Neuronal stem cell (in vitro differentiated cells): ENCODE results near the gene FKBP15.

ENCODE experiments used
- DNase-seq: peaks from one replicate; pipeline ENCODE4 v3.0.0-alpha.2; 2013; ENCODE audit warnings: low spot score
- H2AFZ ChIP-seq: one replicate; pipeline ENCODE4 v1.6.1; 2013; ENCODE audit warnings: mild to moderate bottlenecking, low read length, inconsistent platforms
- H2AK5ac ChIP-seq: 2 replicates; pipeline ENCODE4 v1.6.1; 2013; ENCODE audit warnings: low read depth, mild to moderate bottlenecking, inconsistent platforms, low read length, moderate library complexity, mixed read lengths
- H2BK120ac ChIP-seq: 2 replicates; pipeline ENCODE4 v1.6.1; 2013; ENCODE audit warnings: low read depth, mild to moderate bottlenecking, inconsistent platforms, low read length, moderate library complexity, mixed read lengths
- H2BK12ac ChIP-seq: one replicate; pipeline ENCODE4 v1.6.1; 2013; ENCODE audit warnings: low read length, inconsistent platforms
- H2BK15ac ChIP-seq: 2 replicates; pipeline ENCODE4 v1.6.1; 2013; ENCODE audit warnings: mild to moderate bottlenecking, low read length, inconsistent platforms, mixed read lengths
- H2BK5ac ChIP-seq: one replicate; pipeline ENCODE4 v1.6.1; 2013; ENCODE audit warnings: inconsistent platforms, mild to moderate bottlenecking, low read length, moderate library complexity
- H3K14ac ChIP-seq: one replicate; pipeline ENCODE4 v1.6.1; 2013; ENCODE audit warnings: low read length, inconsistent platforms
- H3K18ac ChIP-seq: 2 replicates; pipeline ENCODE4 v1.6.1; 2013; ENCODE audit warnings: low read length, inconsistent platforms
- H3K23ac ChIP-seq: 2 replicates; pipeline ENCODE4 v1.6.1; 2013; ENCODE audit warnings: low read depth, mild to moderate bottlenecking, mixed read lengths, low read length, inconsistent platforms; ENCODE audit not compliant: poor library complexity
- H3K27ac ChIP-seq: replicated peaks from 3 replicates; pipeline ENCODE4 v1.5.1; 2013; ENCODE audit warnings: low read length, inconsistent platforms
- H3K27me3 ChIP-seq, 3 experiments: 2 replicates each; pipeline ENCODE4 v1.6.1; 2013; ENCODE audit warnings: low read length in 3 of 3, mild to moderate bottlenecking in 2 of 3, inconsistent platforms in 1 of 3, low read depth in 1 of 3, mixed read lengths in 1 of 3, moderate library complexity in 1 of 3; ENCODE audit not compliant: control insufficient read depth in 3 of 3, insufficient read depth in 3 of 3
- H3K36me3 ChIP-seq, 2 donors: replicated peaks in 1 of 2; 2 replicates each; pipeline ENCODE4 v1.6.1; 2013; ENCODE audit warnings: low read length in 2 of 2; ENCODE audit not compliant: control insufficient read depth in 2 of 2, insufficient read depth in 2 of 2
- H3K4ac ChIP-seq: 2 replicates; pipeline ENCODE4 v1.6.1; 2013; ENCODE audit warnings: inconsistent platforms, mild to moderate bottlenecking, low read length, moderate library complexity
- H3K4me1 ChIP-seq, 2 donors: 1 replicate in 1 of 2; 2 replicates in 1 of 2; pipeline ENCODE4 v1.6.1; 2013; ENCODE audit warnings: low read length in 2 of 2, low read depth in 1 of 2; ENCODE audit not compliant: control insufficient read depth in 2 of 2, insufficient read depth in 1 of 2
- H3K4me2 ChIP-seq: one replicate; pipeline ENCODE4 v1.6.1; 2013; ENCODE audit warnings: mild to moderate bottlenecking, low read length, inconsistent platforms; ENCODE audit not compliant: insufficient read depth, poor library complexity, severe bottlenecking
- H3K4me3 ChIP-seq, 2 donors: 2 replicates each; pipeline ENCODE4 v1.5.1; 2013; ENCODE audit warnings: low read length in 2 of 2, mild to moderate bottlenecking in 2 of 2, inconsistent platforms in 1 of 2, moderate library complexity in 1 of 2
- H3K79me1 ChIP-seq: one replicate; pipeline ENCODE4 v1.6.1; 2013; ENCODE audit warnings: low read depth, mild to moderate bottlenecking, inconsistent platforms, low read length, moderate library complexity
- H3K9ac ChIP-seq: one replicate; pipeline ENCODE4 v1.6.1; 2013; ENCODE audit warnings: mild to moderate bottlenecking, low read depth, low read length, inconsistent platforms; ENCODE audit not compliant: poor library complexity
- H3K9me3 ChIP-seq, 2 donors: replicated peaks in 1 of 2; 2 replicates each; pipeline versions ENCODE3 to v1.6.1; 2013; ENCODE audit warnings: low read length in 2 of 2, mild to moderate bottlenecking in 2 of 2, inconsistent platforms in 1 of 2, low read depth in 1 of 2, mixed read lengths in 1 of 2, moderate library complexity in 1 of 2; ENCODE audit not compliant: control insufficient read depth in 2 of 2, insufficient read depth in 1 of 2
- H4K8ac ChIP-seq: one replicate; pipeline ENCODE4 v1.6.1; 2013; ENCODE audit warnings: low read depth, mild to moderate bottlenecking, inconsistent platforms, low read length, moderate library complexity
- H4K91ac ChIP-seq: one replicate; pipeline ENCODE4 v1.6.1; 2013; ENCODE audit warnings: low read length, low read depth, mild to moderate bottlenecking, inconsistent platforms; ENCODE audit not compliant: poor library complexity
- whole genome bisulfite sequencing, 2 donors: extraction: QIAGEN DNeasy Blood & Tissue Kit; methylation state at CpG; one replicate each; pipeline ENCODE4 v1.1.7; 2013; ENCODE audit warnings: missing lambda C conversion rate in 2 of 2, mixed read lengths in 1 of 2; ENCODE audit not compliant: insufficient read length in 2 of 2, insufficient replicate concordance in 1 of 2; ENCODE audit errors: extremely low coverage in 2 of 2; 5-methylcytosine and 5-hydroxymethylcytosine counted together

Gene FKBP15

GRCh38 chr9:113192455-113192854 lies 28.6 kb downstream of the FKBP15 start:
- DNase-seq, result no peak
- Histone ChIP-seq H2BK120ac (no peak overlapping the region), H3K4me3 (no peak overlapping the region), H3K27me3 (no peaks in the 10 kb centered on the region), H3K14ac (no peak overlapping the region), H2AFZ (no peak overlapping the region), H3K9me3 (no peaks in the 10 kb centered on the region), H2BK12ac (no peak overlapping the region), H2BK5ac (no peak overlapping the region), H4K8ac (no peak overlapping the region), H3K79me1 (no peaks in the 10 kb centered on the region), H3K9ac (no peak overlapping the region), H3K36me3 (peaks cover 12 to 82% of the 10 kb centered on the region in 2 donors), H3K23ac (no peak overlapping the region), H2AK5ac (no peak overlapping the region), H3K4ac (no peak overlapping the region), H3K4me1 (no peaks in the 10 kb centered on the region), H3K27ac (no peak overlapping the region), H3K4me2 (no peak overlapping the region), H2BK15ac (no peak overlapping the region), H3K18ac (no peak overlapping the region), H4K91ac (no peak overlapping the region)
- WGBS, 2 donors, result no CpG with 5 or more reads among the region's 2 CpGs

- no peak overlapping the region for H3K4me2 ChIP-seq
- no CpG with 5 or more reads among the region's 9 CpGs for WGBS, 2 donors
- no peak overlapping the region for H2BK120ac ChIP-seq
- H3K9me3 ChIP-seq, result no peaks in the 10 kb centered on the region
- no peak overlapping the region for H2AK5ac ChIP-seq
- H3K18ac ChIP-seq, result no peak overlapping the region
- H3K4me1 ChIP-seq, result no peaks in the 10 kb centered on the region
- no peaks in the 10 kb centered on the region for H3K79me1 ChIP-seq
- DNase-seq, result no peak
- H2BK12ac ChIP-seq, result no peak overlapping the region
- no peak overlapping the region for H2AFZ ChIP-seq
- H3K14ac ChIP-seq, result no peak overlapping the region
- no peak overlapping the region for H3K9ac ChIP-seq
- H3K27ac ChIP-seq, result no peak overlapping the region
- peaks cover 20 to 94% of the 10 kb centered on the region in 2 donors for H3K36me3 ChIP-seq
- H3K4ac ChIP-seq, result no peak overlapping the region
- no peak overlapping the region for H3K23ac ChIP-seq
- H4K91ac ChIP-seq, result no peak overlapping the region
- no peak overlapping the region for H2BK5ac ChIP-seq
- no peak overlapping the region for H2BK15ac ChIP-seq
- H4K8ac ChIP-seq, result no peak overlapping the region
- no peaks in the 10 kb centered on the region for H3K27me3 ChIP-seq
- no peak overlapping the region for H3K4me3 ChIP-seq
Measured at GRCh38 chr9:113187929-113188595, 33.0 kb downstream of the FKBP15 start.

GRCh38 chr9:113186137-113186755 lies 34.8 kb downstream of the FKBP15 start:
- DNase-seq, result no peak
- H3K79me1 ChIP-seq, result no peaks in the 10 kb centered on the region
- H3K36me3 ChIP-seq, result peaks cover 23 to 96% of the 10 kb centered on the region in 2 donors
- no peak overlapping the region for H4K91ac ChIP-seq
- H3K4me3 ChIP-seq, result no peak overlapping the region
- no peak overlapping the region for H3K18ac ChIP-seq
- H3K4me1 ChIP-seq, result no peaks in the 10 kb centered on the region
- H3K4ac ChIP-seq, result no peak overlapping the region
- no peaks in the 10 kb centered on the region for H3K27me3 ChIP-seq
- H3K14ac ChIP-seq, result no peak overlapping the region
- no peak overlapping the region for H2BK120ac ChIP-seq
- no peak overlapping the region for H3K27ac ChIP-seq
- no peak overlapping the region for H3K4me2 ChIP-seq
- no peak overlapping the region for H3K23ac ChIP-seq
- no peak overlapping the region for H2AK5ac ChIP-seq
- H2AFZ ChIP-seq, result no peak overlapping the region
- H2BK5ac ChIP-seq, result no peak overlapping the region
- H3K9me3 ChIP-seq, result no peaks in the 10 kb centered on the region
- no peak overlapping the region for H2BK15ac ChIP-seq
- no peak overlapping the region for H2BK12ac ChIP-seq
- H4K8ac ChIP-seq, result no peak overlapping the region
- no CpG with 5 or more reads among the region's 7 CpGs for WGBS, 2 donors
- no peak overlapping the region for H3K9ac ChIP-seq

GRCh38 chr9:113185271-113185670 lies 35.8 kb downstream of the FKBP15 start:
- Histone ChIP-seq H3K23ac (no peak overlapping the region), H3K9me3 (no peaks in the 10 kb centered on the region), H3K79me1 (no peaks in the 10 kb centered on the region), H3K4me1 (no peaks in the 10 kb centered on the region), H3K36me3 (peaks cover 23 to 96% of the 10 kb centered on the region in 2 donors), H2AFZ (no peak overlapping the region), H4K91ac (no peak overlapping the region), H2BK12ac (no peak overlapping the region), H2BK15ac (no peak overlapping the region), H3K4ac (no peak overlapping the region), H3K27me3 (no peaks in the 10 kb centered on the region), H3K14ac (no peak overlapping the region), H2BK5ac (no peak overlapping the region), H2BK120ac (no peak overlapping the region), H3K4me2 (no peak overlapping the region), H3K18ac (no peak overlapping the region), H4K8ac (no peak overlapping the region), H3K27ac (no peak overlapping the region), H2AK5ac (no peak overlapping the region), H3K9ac (no peak overlapping the region), H3K4me3 (no peak overlapping the region)
- WGBS, 2 donors, result no CpG with 5 or more reads among the region's 4 CpGs
- DNase-seq, result no peak
